ENCODE results near the gene C9orf78.

C9orf78 gene

GRCh38 chr9:129813661-129814060, 21.4 kb downstream of the C9orf78 start:
- Histone ChIP-seq H3K9me2 (replicated peaks; ENCODE audit: insufficient read depth, low read length) (no peaks in the 10 kb centered on the region), H4K20me1 (ENCODE audit: insufficient read depth, low read length) (no peaks in the 10 kb centered on the region), H3K36me3 (replicated peaks; ENCODE audit: insufficient read depth, low read length) (peaks cover 7% of the 10 kb centered on the region), H3K4me3 (ENCODE audit: low read length) (no peak overlapping the region), H3F3A (ENCODE audit: insufficient read depth, low read length) (no peaks in the 10 kb centered on the region), H3K9ac (ENCODE audit: low read length) (no peak overlapping the region), H3K27me3 (replicated peaks; ENCODE audit: insufficient read depth, low read length) (no peaks in the 10 kb centered on the region), H2AFZ (ENCODE audit: low read length) (no peak overlapping the region), H3K27ac (ENCODE audit: low read length) (no peak overlapping the region), H3K4me2 (ENCODE audit: low read depth, low read length) (no peak overlapping the region), H3K9me3 (replicated peaks; ENCODE audit: insufficient read depth, low read length) (no peaks in the 10 kb centered on the region), H3K79me2 (ENCODE audit: low read length) (no peaks in the 10 kb centered on the region), H3K4me1 (ENCODE audit: low read length) (no peaks in the 10 kb centered on the region)
- no peak for TF ChIP-seq EZH2 (optimal IDR thresholded peaks at IDR 0.05; ENCODE audit: low read depth, low read length)
- no peak for TF ChIP-seq CTCF (IDR thresholded peaks at IDR 0.05; ENCODE audit: low read length)
- no peak for TF ChIP-seq EZH2phosphoT487 (IDR thresholded peaks at IDR 0.05; ENCODE audit: low read length)
- no peak for DNase-seq

DNA sequence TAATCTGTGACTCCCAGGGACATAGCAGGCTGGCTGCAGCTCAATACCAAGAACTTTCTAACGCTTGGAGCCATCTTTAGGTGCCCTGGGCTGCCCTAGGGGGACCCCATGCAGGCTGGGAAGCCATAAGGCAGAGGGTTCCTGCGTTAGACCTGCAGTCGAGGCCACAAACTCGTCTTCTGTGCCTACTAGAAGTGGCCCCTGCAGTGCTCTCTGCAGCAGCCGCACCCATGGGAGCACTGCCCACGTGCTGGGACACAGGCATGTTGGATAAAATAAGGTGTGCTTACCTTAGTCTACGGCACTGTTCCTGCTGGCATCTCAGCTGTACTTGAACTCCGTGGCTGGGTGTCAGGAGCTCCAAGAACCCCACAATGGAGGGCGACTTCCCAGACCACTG, 22.7 kb downstream of the C9orf78 start:
- Histone ChIP-seq H3K27ac (ENCODE audit: low read length) (no peak overlapping the region), H3F3A (ENCODE audit: insufficient read depth, low read length) (no peaks in the 10 kb centered on the region), H3K4me1 (ENCODE audit: low read length) (no peaks in the 10 kb centered on the region), H3K79me2 (ENCODE audit: low read length) (no peaks in the 10 kb centered on the region), H3K9ac (ENCODE audit: low read length) (no peak overlapping the region), H3K27me3 (replicated peaks; ENCODE audit: insufficient read depth, low read length) (no peaks in the 10 kb centered on the region), H3K36me3 (replicated peaks; ENCODE audit: insufficient read depth, low read length) (peaks cover 7% of the 10 kb centered on the region), H3K9me2 (replicated peaks; ENCODE audit: insufficient read depth, low read length) (no peaks in the 10 kb centered on the region), H4K20me1 (ENCODE audit: insufficient read depth, low read length) (no peaks in the 10 kb centered on the region), H2AFZ (ENCODE audit: low read length) (no peak overlapping the region), H3K4me3 (ENCODE audit: low read length) (no peak overlapping the region), H3K4me2 (ENCODE audit: low read depth, low read length) (no peak overlapping the region), H3K9me3 (replicated peaks; ENCODE audit: insufficient read depth, low read length) (no peaks in the 10 kb centered on the region)
- no peak for DNase-seq
- no peak for TF ChIP-seq EZH2phosphoT487 (IDR thresholded peaks at IDR 0.05; ENCODE audit: low read length)
- TF ChIP-seq EZH2 (optimal IDR thresholded peaks at IDR 0.05; ENCODE audit: low read depth, low read length) = no peak
- TF ChIP-seq CTCF (IDR thresholded peaks at IDR 0.05; ENCODE audit: low read length) = no peak

DNA sequence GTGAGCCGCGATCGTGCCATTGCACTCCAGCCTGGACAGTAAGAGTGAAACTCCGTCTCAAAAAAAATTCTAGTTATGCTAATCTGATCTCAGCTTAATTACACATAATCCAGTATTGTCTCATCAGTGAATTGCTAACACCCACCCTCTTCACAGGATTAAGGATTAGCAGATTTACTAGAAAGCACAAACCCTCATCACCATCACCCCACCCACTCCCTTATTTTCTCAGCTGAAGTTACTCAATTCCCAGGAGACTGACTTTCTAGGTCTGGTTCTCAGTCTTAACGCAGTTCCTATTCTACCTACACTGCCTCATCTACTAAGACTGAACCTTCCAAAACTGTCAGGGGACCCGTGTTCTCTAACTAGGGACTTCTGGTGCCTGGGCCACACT, 23.1 kb downstream of the C9orf78 start:
- Histone ChIP-seq H4K20me1 (ENCODE audit: insufficient read depth, low read length) (no peaks in the 10 kb centered on the region), H3K9me3 (replicated peaks; ENCODE audit: insufficient read depth, low read length) (no peaks in the 10 kb centered on the region), H3K9me2 (replicated peaks; ENCODE audit: insufficient read depth, low read length) (no peaks in the 10 kb centered on the region), H3K4me1 (ENCODE audit: low read length) (no peaks in the 10 kb centered on the region), H3K4me2 (ENCODE audit: low read depth, low read length) (no peak overlapping the region), H3K4me3 (ENCODE audit: low read length) (no peak overlapping the region), H3K27ac (ENCODE audit: low read length) (no peak overlapping the region), H2AFZ (ENCODE audit: low read length) (no peak overlapping the region), H3K79me2 (ENCODE audit: low read length) (no peaks in the 10 kb centered on the region), H3K36me3 (replicated peaks; ENCODE audit: insufficient read depth, low read length) (peaks cover 5% of the 10 kb centered on the region), H3K27me3 (replicated peaks; ENCODE audit: insufficient read depth, low read length) (no peaks in the 10 kb centered on the region), H3K9ac (ENCODE audit: low read length) (no peak overlapping the region), H3F3A (ENCODE audit: insufficient read depth, low read length) (no peaks in the 10 kb centered on the region)
- DNase-seq = no peak
- TF ChIP-seq CTCF (IDR thresholded peaks at IDR 0.05; ENCODE audit: low read length) = no peak
- TF ChIP-seq EZH2phosphoT487 (IDR thresholded peaks at IDR 0.05; ENCODE audit: low read length) = no peak
- no peak for TF ChIP-seq EZH2 (optimal IDR thresholded peaks at IDR 0.05; ENCODE audit: low read depth, low read length)

Data from MM.1S (cell line).